COR-L47 (cell line): ENCODE data around the gene FTSJ3.

Experiments used
- DNase-seq: peaks from one replicate; lab custom pipeline; 2025; lab: John Stamatoyannopoulos, UW

The FTSJ3 gene

DNA sequence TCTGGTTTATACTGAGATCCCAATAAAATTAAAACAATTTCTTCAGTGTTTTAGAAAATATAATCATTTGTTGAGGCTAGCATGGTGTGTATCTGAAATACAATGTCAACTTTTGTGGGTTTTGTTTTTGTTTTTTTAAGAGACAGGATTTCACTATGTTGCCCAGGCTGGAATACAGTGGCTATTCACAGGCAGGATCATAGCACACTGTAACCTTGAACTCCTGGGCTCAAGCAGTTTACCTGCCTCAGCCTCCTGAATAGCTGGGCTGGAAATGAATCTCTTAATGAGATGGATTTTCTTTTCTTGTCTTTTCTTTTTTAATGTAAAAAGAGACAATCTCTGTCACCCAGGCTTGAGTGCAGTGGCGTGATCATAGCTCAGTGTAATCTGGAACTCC lies 41.3 kb downstream of the FTSJ3 start:
- no peak for DNase-seq

DNA sequence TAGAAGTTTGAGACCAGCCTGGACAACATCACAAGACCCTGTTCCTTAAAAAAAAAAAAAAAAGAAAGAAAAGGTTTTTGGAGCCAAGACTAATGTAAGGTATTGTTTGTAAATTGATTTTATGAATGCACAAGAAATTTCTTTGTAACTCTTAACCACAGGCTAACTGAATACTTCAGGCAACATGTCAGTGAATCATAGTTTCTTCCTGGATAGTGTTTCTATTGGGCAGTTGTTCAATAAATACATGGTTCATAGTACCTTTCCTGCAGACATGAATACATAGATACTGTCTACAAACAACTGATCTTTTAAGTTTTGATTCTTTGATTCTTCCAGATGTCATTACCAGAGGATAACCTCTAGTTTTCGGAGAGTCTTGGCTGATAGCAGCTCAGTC lies 41.9 kb downstream of the FTSJ3 start:
- no peak for DNase-seq

GRCh38 chr17:63783522-63783921 lies 43.9 kb downstream of the FTSJ3 start:
- DNase-seq, result no peak

DNA sequence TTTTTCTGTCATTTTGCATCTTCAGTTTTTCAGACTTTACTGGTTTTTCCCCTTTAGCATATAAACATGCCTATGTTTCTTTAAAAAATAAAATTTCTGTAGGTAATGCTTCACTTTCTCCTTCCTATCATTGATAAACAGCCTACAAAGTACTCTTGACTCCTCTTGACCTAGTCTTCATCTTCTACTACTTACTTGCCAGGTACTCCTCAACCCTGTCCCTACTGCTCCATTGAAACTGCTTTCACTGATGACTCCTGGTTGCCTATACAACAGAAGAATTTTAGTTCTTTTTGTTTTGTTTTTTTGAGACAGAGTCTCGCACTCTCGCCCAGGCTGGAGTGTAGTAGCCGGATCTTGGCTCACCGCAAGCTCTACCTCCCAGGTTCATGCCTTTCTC lies 46.5 kb downstream of the FTSJ3 start:
- DNase-seq, result no peak

DNA sequence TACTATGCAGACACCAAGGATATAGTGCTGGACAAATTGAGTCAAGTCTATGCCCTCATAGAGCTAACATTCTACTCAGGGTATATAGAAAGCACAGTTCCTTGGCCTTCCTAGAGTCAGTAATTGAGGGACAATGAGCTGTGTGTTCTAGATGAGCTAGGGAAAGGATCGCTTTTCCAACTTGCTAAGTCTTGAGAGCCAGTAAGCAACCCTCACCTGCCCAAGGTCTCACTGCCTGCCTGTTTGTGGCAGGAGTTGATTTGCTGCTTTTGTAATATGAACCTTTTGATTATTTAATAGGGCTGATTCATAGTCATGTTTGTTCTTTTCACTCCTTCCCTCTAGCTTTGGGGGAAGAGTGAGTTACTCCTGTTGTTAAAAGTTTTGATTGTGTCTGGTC lies 47.0 kb downstream of the FTSJ3 start:
- no peak for DNase-seq

DNA sequence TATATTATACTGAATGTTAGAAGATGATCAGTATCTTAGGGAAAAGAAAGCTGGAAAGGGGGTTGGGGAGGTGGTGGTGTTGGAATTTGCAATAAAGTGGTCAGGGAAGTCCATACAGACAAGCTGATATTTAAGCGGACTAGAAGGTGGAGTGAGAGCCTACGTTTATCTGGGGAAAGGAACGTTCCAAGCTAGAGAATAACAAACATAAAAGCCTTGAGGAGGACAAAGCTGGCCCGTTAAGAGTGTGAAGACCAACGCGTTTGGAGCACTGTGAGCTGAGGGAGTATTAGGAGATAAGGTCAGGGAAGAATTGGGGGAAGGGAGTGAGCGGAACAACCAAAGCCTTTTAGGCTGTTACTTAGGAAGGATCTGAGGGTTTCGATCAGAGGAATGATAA lies 52.0 kb downstream of the FTSJ3 start:
- DNase-seq, result no peak

- DNase-seq, result no peak
Observed at GRCh38 chr17:63774969-63775265, 52.5 kb downstream of the FTSJ3 start.

DNA sequence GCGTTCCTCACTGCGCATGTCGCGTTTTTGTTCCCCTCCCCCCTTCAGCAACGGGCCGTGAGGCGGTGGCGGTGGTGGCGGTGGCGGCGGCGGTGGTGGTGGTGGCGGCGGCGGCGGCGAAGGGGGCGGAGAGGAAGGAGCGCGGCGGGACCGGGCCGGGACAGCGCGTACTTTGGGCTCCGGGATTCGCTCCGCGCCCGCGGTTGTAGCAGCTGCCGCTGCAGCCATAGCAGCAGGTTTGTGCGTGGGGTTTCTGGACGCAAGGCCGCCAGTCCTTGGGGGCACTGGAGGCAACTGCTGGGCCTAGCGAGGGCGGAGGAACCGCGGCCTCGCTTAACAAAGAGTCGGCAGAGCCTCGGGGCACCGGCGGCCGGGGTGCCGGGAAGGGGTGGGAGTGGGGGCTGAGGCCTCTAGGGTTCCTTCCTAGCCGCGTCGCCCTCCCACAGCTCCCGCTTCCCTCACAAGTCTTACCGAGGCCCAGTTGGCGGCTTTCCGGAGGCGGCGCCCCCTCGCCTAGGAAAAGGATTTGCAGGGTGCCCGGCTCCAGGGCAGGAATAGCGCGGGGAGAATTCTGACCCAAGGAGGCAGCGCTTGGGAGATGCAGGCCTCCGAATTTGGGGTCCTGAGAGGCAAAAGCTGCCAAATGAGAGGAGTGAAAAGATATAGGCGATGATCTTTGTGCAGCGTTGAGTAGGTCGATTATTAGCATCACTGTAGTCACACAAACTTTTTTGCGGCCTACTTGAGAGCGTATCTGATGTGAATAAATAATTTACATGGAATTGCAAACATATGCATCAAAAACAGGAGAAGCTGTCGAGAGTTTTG lies 53.1 kb downstream of the FTSJ3 start, which contains the start of gene DDX42:
DDX42 (plus strand) TSS at position 30 of the 828 bp plus-strand sequence. CDS start 12,880 bp downstream, outside the sequence.
- DNase-seq, result peak; percentile 59

- DNase-seq, result peak; percentile 99
Observed at GRCh38 chr17:63773272-63774140, 54.0 kb downstream of the FTSJ3 start, which contains the start of gene CCDC47. Gene CCDC47 (minus strand): TSS chr17:63773597. CDS start chr17:63766175, 7,422 bp downstream.

- no peak for DNase-seq
Observed at GRCh38 chr17:63772801-63773271, 54.6 kb downstream of the FTSJ3 start.
